LoVo (cell line): ENCODE measurements around the gene LCLAT1.
A peak's percentile ranks its signal among the peaks of the same experiment; 100 is the strongest.

Source experiments
- DNase-seq: peaks from one replicate; pipeline ENCODE4 v3.0.0-alpha.2; 2016; ENCODE audit warnings: low spot score

Gene LCLAT1

GRCh38 chr2:30645081-30645744 lies 198.2 kb downstream of the LCLAT1 start:
- no peak for DNase-seq

- no peak for DNase-seq
Measured at GRCh38 chr2:30645745-30646119, 198.7 kb downstream of the LCLAT1 start.

GRCh38 chr2:30647752-30648457 lies 200.9 kb downstream of the LCLAT1 start:
- no peak for DNase-seq

GRCh38 chr2:30649278-30649677 lies 202.2 kb downstream of the LCLAT1 start:
- DNase-seq = no peak

- no peak for DNase-seq
Measured at GRCh38 chr2:30649828-30650227, 202.8 kb downstream of the LCLAT1 start.

- DNase-seq = no peak
Measured at GRCh38 chr2:30652271-30652915, 205.3 kb downstream of the LCLAT1 start.

GRCh38 chr2:30653847-30654246 lies 206.8 kb downstream of the LCLAT1 start:
- no peak for DNase-seq

GRCh38 chr2:30654404-30654803 lies 207.4 kb downstream of the LCLAT1 start:
- no peak for DNase-seq

GRCh38 chr2:30655211-30655610 lies 208.2 kb downstream of the LCLAT1 start:
- DNase-seq = no peak

- no peak for DNase-seq
Measured at GRCh38 chr2:30655660-30656059, 208.6 kb downstream of the LCLAT1 start.

GRCh38 chr2:30656079-30656478 lies 209.0 kb downstream of the LCLAT1 start:
- DNase-seq = no peak

- no peak for DNase-seq
Measured at GRCh38 chr2:30661173-30662107, 214.4 kb downstream of the LCLAT1 start.

GRCh38 chr2:30662268-30663131 lies 215.5 kb downstream of the LCLAT1 start:
- no peak for DNase-seq

GRCh38 chr2:30663321-30663720 lies 216.3 kb downstream of the LCLAT1 start:
- no peak for DNase-seq

GRCh38 chr2:30663806-30664205 lies 216.8 kb downstream of the LCLAT1 start:
- DNase-seq = no peak

GRCh38 chr2:30664761-30665358 lies 217.8 kb downstream of the LCLAT1 start:
- peak; percentile 67 for DNase-seq

GRCh38 chr2:30665761-30666265 lies 218.8 kb downstream of the LCLAT1 start:
- DNase-seq = no peak

GRCh38 chr2:30666266-30666874 lies 219.3 kb downstream of the LCLAT1 start:
- DNase-seq = no peak

- no peak for DNase-seq
Measured at GRCh38 chr2:30670453-30670852, 223.4 kb downstream of the LCLAT1 start.

- DNase-seq = no peak
Measured at GRCh38 chr2:30673127-30673526, 226.1 kb downstream of the LCLAT1 start.
